GM18498 (cell line): ENCODE data around the gene RIC1.
"Not testable (repeated sequence)": the region's sequence is repeated elsewhere in the genome, so short reads cannot be mapped to it uniquely, and the experiment has no call there.

Source experiments
- ATAC-seq: cut with Tn5 transposase; IDR thresholded peaks from one replicate; pipeline ENCODE4 v1.9.1; 2021; ENCODE audit warnings: mild to moderate bottlenecking, moderate library complexity; ENCODE audit not compliant: unreplicated experiment

RIC1 gene

DNA sequence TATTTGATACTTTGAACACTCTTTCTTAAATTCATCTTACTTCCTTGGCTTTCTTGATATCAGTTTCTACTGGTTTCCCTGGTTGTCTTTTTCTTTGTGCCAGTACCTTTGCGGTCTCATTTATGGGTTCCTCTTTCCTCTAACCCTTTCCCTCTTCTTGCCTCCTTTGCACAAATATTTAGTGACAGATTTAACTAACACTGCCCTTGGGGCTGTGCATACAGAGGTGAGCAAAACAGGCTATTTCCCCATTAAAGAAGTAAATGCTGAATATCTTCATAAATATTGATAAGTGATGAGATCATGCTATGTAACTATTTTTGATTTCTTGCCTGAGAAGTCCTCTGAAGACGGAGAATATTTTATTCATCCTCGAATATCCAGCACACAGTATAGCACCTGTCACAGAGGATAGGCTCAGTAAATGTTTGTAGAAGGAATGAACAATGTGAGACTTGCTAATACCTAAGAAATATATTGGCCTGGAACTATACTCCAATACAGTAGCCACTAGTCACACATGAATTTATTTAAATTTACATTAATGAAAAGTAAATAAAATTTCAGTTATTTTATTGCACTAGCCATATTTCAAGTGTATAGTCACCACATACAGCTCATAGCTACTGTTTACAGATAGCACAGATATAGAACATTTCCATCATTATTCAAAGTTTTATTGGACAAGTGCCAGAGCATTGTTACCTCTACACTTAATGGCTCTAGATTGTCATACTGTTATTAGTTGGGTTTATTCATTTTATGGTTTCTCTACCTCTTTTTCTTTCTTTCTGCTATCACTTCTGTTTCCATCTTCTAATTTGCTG is 90.4 kb downstream of the RIC1 start:
- no peak for ATAC-seq

- no peak for ATAC-seq
Measured at GRCh38 chr9:5720151-5720550, 91.2 kb downstream of the RIC1 start.

DNA sequence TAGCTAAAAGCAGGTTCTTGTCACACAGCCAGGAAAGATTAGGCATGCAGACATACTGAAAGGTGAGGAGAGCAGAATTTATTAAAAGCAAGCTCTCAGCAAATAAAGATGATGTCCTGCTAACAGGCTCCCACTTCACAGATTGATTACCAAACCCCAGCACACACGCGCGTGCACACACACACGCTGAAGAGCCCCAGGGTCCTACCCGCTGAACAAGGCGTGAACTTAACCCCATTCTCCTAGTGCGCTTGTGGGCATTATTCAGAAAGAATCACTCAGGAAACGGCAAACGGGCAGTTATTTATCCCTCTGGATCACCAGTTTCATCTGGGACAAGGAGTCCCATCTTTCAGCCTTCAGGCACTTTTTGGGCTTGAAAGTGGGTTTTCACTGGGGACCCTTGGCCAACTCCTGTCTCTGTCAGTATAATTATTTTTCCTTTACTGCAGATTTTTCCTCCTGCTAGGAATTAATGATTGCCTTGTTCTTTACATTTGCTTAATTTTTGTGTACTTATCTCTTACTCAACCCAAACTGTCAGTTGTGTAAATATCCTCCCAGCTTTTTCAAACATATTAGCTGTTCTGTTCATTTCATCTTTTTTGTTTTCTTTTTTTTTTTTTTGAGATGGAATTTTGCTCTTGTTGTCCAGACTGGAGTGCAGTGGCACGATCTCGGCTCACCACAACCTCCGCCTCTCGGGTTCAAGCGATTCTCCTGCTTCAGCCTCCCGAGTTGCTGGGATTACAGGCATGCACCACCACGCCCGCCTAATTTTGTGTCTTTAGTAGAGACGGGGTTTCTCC is 92.6 kb downstream of the RIC1 start:
- ATAC-seq: no peak

GRCh38 chr9:5722679-5723078 is 93.8 kb downstream of the RIC1 start:
- ATAC-seq: not testable (repeated sequence)

DNA sequence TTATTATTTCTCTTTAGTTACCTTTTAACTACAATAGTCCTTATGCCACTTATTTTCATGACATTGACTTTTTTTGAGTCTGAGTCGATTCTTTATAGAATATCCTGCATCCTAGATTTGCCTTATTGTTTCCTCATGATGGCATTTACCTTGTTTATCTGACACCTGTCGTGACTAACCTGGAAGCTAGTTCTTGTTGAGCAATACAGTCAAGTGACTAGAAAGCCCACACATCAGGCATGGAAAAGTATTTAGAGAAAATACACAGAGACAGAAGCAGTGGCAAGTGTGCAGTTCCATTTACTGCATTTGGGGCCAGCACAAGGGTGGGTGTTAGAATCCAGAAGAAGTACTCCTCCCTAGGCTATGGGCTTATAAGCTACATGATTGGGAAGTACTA is 106.2 kb downstream of the RIC1 start:
- ATAC-seq: no peak

GRCh38 chr9:5736563-5737346 is 107.8 kb downstream of the RIC1 start:
- ATAC-seq: no peak

GRCh38 chr9:5743109-5743508 is 114.2 kb downstream of the RIC1 start:
- no peak for ATAC-seq

DNA sequence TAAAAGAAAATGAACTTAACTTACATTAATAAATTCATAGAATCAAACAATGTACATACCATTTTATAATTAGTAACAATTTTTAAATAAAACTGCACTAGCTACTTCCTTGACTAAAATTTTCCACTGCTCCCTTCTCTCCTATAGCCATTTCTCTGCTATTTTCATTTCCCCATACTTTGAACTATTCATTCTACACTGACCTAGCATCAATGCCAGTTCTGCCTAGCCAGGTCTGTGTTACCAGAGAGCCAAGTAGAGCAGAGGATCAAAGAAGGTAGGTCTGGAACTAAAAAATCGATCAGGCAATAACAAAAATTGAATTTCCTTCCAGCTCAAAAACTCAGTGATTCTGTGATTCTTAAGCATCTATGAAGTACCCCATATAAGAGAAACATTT is 119.5 kb downstream of the RIC1 start:
- ATAC-seq: no peak

GRCh38 chr9:5749306-5749705 is 120.4 kb downstream of the RIC1 start:
- no peak for ATAC-seq

GRCh38 chr9:5750569-5750968 is 121.7 kb downstream of the RIC1 start:
- ATAC-seq: no peak

DNA sequence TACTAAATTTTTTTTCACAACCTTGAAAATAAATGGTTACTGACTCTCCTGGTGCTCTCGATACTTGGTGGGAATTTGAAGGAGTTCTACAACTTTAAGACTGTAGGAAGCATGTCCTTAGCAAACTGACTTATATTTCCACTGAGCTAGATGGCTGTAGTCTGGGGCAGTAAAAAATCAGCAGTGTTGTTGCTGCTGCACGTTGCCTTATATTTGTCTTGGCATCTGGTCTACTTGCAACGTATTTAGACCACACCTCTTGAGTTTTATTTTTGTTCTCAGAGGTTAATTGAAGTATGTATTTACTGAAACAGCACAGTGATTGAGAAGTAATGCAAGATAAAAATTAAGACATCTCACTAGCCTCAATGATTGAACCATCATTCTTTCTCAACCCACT is 127.7 kb downstream of the RIC1 start:
- no peak for ATAC-seq

GRCh38 chr9:5760338-5760737 is 131.4 kb downstream of the RIC1 start:
- ATAC-seq: no peak

DNA sequence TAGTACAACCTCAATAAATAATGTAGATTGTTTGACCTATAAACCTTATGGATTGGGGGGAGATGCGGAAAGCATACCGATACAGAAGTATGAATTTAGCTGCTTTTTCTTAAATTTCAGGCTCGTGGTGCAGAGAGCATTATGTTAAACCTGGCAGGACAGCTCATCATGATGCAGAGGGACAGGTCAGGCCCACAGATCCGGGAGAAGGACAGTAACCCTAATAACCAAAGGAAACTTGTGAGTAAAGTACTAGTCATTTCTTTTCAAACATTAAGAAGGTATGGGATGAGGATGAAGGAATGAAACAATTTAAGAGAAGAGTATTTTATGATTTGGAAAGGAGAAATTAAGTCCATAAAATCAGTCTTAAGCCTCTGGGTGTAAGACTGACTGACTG is 133.5 kb downstream of the RIC1 start:
- no peak for ATAC-seq

- peak; percentile 80 for ATAC-seq
Measured at GRCh38 chr9:5764130-5764868, 135.4 kb downstream of the RIC1 start.

- ATAC-seq: peak; percentile 61
Measured at GRCh38 chr9:5767968-5768932, 139.3 kb downstream of the RIC1 start.

GRCh38 chr9:5773324-5773999 is 144.6 kb downstream of the RIC1 start:
- no peak for ATAC-seq

- ATAC-seq: no peak
Measured at GRCh38 chr9:5778805-5779204, 149.9 kb downstream of the RIC1 start.

DNA sequence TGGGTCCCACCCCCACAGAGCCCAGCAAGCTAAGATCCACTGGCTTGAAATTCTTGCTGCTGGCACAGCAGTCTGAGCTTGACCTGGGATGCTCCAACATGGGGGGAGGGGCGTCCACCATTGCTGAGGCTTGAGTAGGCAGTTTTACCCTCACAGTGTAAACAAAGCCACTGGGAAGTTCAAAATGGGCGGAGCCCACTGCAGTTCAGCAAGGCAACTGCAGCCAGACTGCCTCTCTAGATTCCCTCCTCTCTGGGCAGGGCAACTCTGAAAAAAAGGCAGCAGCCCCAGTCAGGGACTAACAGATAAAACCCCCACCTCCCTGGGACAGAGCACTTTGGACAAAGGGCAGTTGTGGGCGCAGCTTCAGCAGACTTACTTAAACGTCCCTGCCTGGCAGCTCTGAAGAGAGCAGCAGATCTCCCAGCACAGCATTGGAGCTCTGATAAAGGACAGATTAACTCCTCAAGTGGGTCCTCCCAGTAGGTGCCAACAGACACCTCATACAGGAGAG is 150.9 kb downstream of the RIC1 start:
- not testable (repeated sequence) for ATAC-seq

GRCh38 chr9:5783420-5783819 is 154.5 kb downstream of the RIC1 start:
- ATAC-seq: not testable (repeated sequence)
